ENCODE results near the gene ATRNL1. TPM values are rescaled to one million over a fixed set of nuclear protein-coding genes. Genes with fewer than 3 reads are reported as not detected.

The ATRNL1 gene
- total and polyA plus RNA-seq, 2 experiments from 2014 or later = 5.9 to 17.4 TPM

- 94% methylated on average over 2 of the region's 2 CpGs for WGBS (ENCODE audit: low lambda C conversion rate, missing lambda C conversion rate)
- H3K9me3 ChIP-seq (ENCODE audit: low read depth) = no peaks in the 10 kb centered on the region
- TF ChIP-seq EZH2 (IDR thresholded peaks at IDR 0.05; ENCODE audit: borderline replicate concordance) = no peak
- TF ChIP-seq CTCF (IDR thresholded peaks at IDR 0.05; ENCODE audit: poor library complexity) = no peak
Observed at GRCh38 chr10:115933098-115933497, 839.9 kb downstream of the ATRNL1 start.

GRCh38 chr10:115935731-115936130 is 842.6 kb downstream of the ATRNL1 start:
- Histone ChIP-seq H3K4me1 (ENCODE audit: insufficient read depth) (no peaks in the 10 kb centered on the region), H3K27ac (no peak overlapping the region), H4K20me1 (ENCODE audit: insufficient read depth, poor library complexity, severe bottlenecking) (no peaks in the 10 kb centered on the region), H3K9me3 (ENCODE audit: low read depth) (no peaks in the 10 kb centered on the region), H3K79me2 (no peaks in the 10 kb centered on the region), H3K4me2 (no peak overlapping the region), H2AFZ (no peak overlapping the region), H3K27me3 (no peaks in the 10 kb centered on the region), H3K36me3 (replicated peaks; ENCODE audit: insufficient read depth, low read depth) (no peaks in the 10 kb centered on the region), H3K4me3 (no peak overlapping the region), H3K9me2 (replicated peaks; ENCODE audit: insufficient read depth) (no peaks in the 10 kb centered on the region)
- TF ChIP-seq EZH2 (IDR thresholded peaks at IDR 0.05; ENCODE audit: borderline replicate concordance) (no peak), EZH2phosphoT487 (IDR thresholded peaks at IDR 0.05; ENCODE audit: low read depth, severe bottlenecking, unreplicated experiment) (no peak), CTCF (IDR thresholded peaks at IDR 0.05; ENCODE audit: poor library complexity) (no peak)
- WGBS (ENCODE audit: low lambda C conversion rate, missing lambda C conversion rate) = 93% methylated on average over 2 of the region's 2 CpGs
- DNase-seq (ENCODE audit: low spot score) = no peak

More at GRCh38 chr10:115933098-115933497, 839.9 kb downstream of the ATRNL1 start:
- H3K4me2 ChIP-seq = no peak overlapping the region
- H3K79me2 ChIP-seq = no peaks in the 10 kb centered on the region
- DNase-seq (ENCODE audit: low spot score) = no peak
- H2AFZ ChIP-seq = no peak overlapping the region
- H3K9me2 ChIP-seq (replicated peaks; ENCODE audit: insufficient read depth) = no peaks in the 10 kb centered on the region
- no peaks in the 10 kb centered on the region for H3K36me3 ChIP-seq (replicated peaks; ENCODE audit: insufficient read depth, low read depth)
- no peaks in the 10 kb centered on the region for H3K4me1 ChIP-seq (ENCODE audit: insufficient read depth)
- H3K27me3 ChIP-seq = no peaks in the 10 kb centered on the region
- no peak overlapping the region for H3K27ac ChIP-seq
- no peak overlapping the region for H3K4me3 ChIP-seq
- no peaks in the 10 kb centered on the region for H4K20me1 ChIP-seq (ENCODE audit: insufficient read depth, poor library complexity, severe bottlenecking)

GRCh38 chr10:115936926-115937767 is 844.0 kb downstream of the ATRNL1 start:
- Histone ChIP-seq H3K9me2 (replicated peaks; ENCODE audit: insufficient read depth) (no peaks in the 10 kb centered on the region), H2AFZ (no peak overlapping the region), H3K27me3 (no peaks in the 10 kb centered on the region), H3K4me1 (ENCODE audit: insufficient read depth) (no peaks in the 10 kb centered on the region), H3K36me3 (replicated peaks; ENCODE audit: insufficient read depth, low read depth) (no peaks in the 10 kb centered on the region), H4K20me1 (ENCODE audit: insufficient read depth, poor library complexity, severe bottlenecking) (no peaks in the 10 kb centered on the region), H3K4me3 (no peak overlapping the region), H3K79me2 (no peaks in the 10 kb centered on the region), H3K27ac (no peak overlapping the region), H3K4me2 (no peak overlapping the region), H3K9me3 (ENCODE audit: low read depth) (no peaks in the 10 kb centered on the region)
- WGBS (ENCODE audit: low lambda C conversion rate, missing lambda C conversion rate) = 71% methylated on average over 9 of the region's 9 CpGs
- TF ChIP-seq EZH2 (IDR thresholded peaks at IDR 0.05; ENCODE audit: borderline replicate concordance) (no peak), EZH2phosphoT487 (IDR thresholded peaks at IDR 0.05; ENCODE audit: low read depth, severe bottlenecking, unreplicated experiment) (no peak), CTCF (IDR thresholded peaks at IDR 0.05; ENCODE audit: poor library complexity) (no peak)
- no peak for DNase-seq (ENCODE audit: low spot score)

Data from hepatocyte (in vitro differentiated cells).